ENCODE results near the gene TANC2. TPM values are rescaled to one million over a fixed set of nuclear protein-coding genes. Genes with fewer than 3 reads are reported as not detected.

TANC2 gene
- total RNA-seq, 1 donor from 2014 or later = 66.9 TPM

Small RNA genes lying within 50 kb of the gene (microRNA-seq; reads per million reads assigned to microRNA genes)
- not detected for gene MIR633

Other genes starting within 250 kb of the TANC2 start
- not detected in 2 replicates for gene MARCHF10, start 157.9 kb upstream of the TANC2 start, total RNA-seq